ENCODE data around the gene FJX1.

The FJX1 gene

GRCh38 chr11:35619855-35620640 lies 1.8 kb downstream of the FJX1 start:
- DNase-seq (ENCODE audit: low read depth), result no peak

GRCh38 chr11:35620795-35621194 lies 2.5 kb downstream of the FJX1 start:
- no peak overlapping the region for H3K4me3 ChIP-seq (ENCODE audit: low read depth, low read length)
- no peak for TF ChIP-seq CTCF (IDR thresholded peaks at IDR 0.05; ENCODE audit: low read depth, low read length, missing control alignments)
- DNase-seq (ENCODE audit: low read depth), result no peak
- in situ Hi-C loops (cut with HindIII; ENCODE audit: low sequenced_read_pairs), result loop anchor here (10.0 kb wide), 1 partner anchor 634 kb away; no protein-coding TSS in a partner anchor

More at GRCh38 chr11:35619855-35620640, 1.8 kb downstream of the FJX1 start:
- no peak for TF ChIP-seq CTCF (IDR thresholded peaks at IDR 0.05; ENCODE audit: low read depth, low read length, missing control alignments)
- H3K4me3 ChIP-seq (ENCODE audit: low read depth, low read length), result peak overlapping the region; percentile 52
- in situ Hi-C loops (cut with HindIII; ENCODE audit: low sequenced_read_pairs), result loop anchor here (10.0 kb wide), 1 partner anchor 635 kb away; no protein-coding TSS in a partner anchor

- TF ChIP-seq CTCF (IDR thresholded peaks at IDR 0.05; ENCODE audit: low read depth, low read length, missing control alignments), result no peak
- no peak overlapping the region for H3K4me3 ChIP-seq (ENCODE audit: low read depth, low read length)
- in situ Hi-C loops (cut with HindIII; ENCODE audit: low sequenced_read_pairs), result loop anchor here (10.0 kb wide), 1 partner anchor 633 kb away; no protein-coding TSS in a partner anchor
- no peak for DNase-seq (ENCODE audit: low read depth)
These were observed 3.4 kb downstream of the FJX1 start for GRCh38 chr11:35621620-35622019.

- no peak overlapping the region for H3K4me3 ChIP-seq (ENCODE audit: low read depth, low read length)
- no peak for TF ChIP-seq CTCF (IDR thresholded peaks at IDR 0.05; ENCODE audit: low read depth, low read length, missing control alignments)
- in situ Hi-C loops (cut with HindIII; ENCODE audit: low sequenced_read_pairs), result loop anchor here (10.0 kb wide), 1 partner anchor 633 kb away; no protein-coding TSS in a partner anchor
- DNase-seq (ENCODE audit: low read depth), result peak; percentile 84
These were observed 3.8 kb downstream of the FJX1 start for GRCh38 chr11:35622070-35622469.

GRCh38 chr11:35623621-35624168 lies 5.4 kb downstream of the FJX1 start:
- DNase-seq (ENCODE audit: low read depth), result peak; percentile 49
- H3K4me3 ChIP-seq (ENCODE audit: low read depth, low read length), result no peak overlapping the region
- in situ Hi-C loops (cut with HindIII; ENCODE audit: low sequenced_read_pairs), result loop anchor here (10.0 kb wide), 1 partner anchor 631 kb away; no protein-coding TSS in a partner anchor
- TF ChIP-seq CTCF (IDR thresholded peaks at IDR 0.05; ENCODE audit: low read depth, low read length, missing control alignments), result no peak

- no peak overlapping the region for H3K4me3 ChIP-seq (ENCODE audit: low read depth, low read length)
- no peak for TF ChIP-seq CTCF (IDR thresholded peaks at IDR 0.05; ENCODE audit: low read depth, low read length, missing control alignments)
- in situ Hi-C loops (cut with HindIII; ENCODE audit: low sequenced_read_pairs), result loop anchor here (10.0 kb wide), 1 partner anchor 630 kb away; no protein-coding TSS in a partner anchor
- DNase-seq (ENCODE audit: low read depth), result no peak
These were observed 6.1 kb downstream of the FJX1 start for GRCh38 chr11:35624316-35624715.
